Activated CD4-positive, CD25-positive, alpha-beta regulatory T cell treated with anti-CD3 and anti-CD28 coated beads, Interleukin-2, amount 50 U/mL, for 72 hours (primary cell): Measurements from ENCODE around the gene PEMT.

Source experiments
- DNase-seq: peaks from one replicate; pipeline ENCODE4 v3.0.0; 2021

PEMT gene

DNA sequence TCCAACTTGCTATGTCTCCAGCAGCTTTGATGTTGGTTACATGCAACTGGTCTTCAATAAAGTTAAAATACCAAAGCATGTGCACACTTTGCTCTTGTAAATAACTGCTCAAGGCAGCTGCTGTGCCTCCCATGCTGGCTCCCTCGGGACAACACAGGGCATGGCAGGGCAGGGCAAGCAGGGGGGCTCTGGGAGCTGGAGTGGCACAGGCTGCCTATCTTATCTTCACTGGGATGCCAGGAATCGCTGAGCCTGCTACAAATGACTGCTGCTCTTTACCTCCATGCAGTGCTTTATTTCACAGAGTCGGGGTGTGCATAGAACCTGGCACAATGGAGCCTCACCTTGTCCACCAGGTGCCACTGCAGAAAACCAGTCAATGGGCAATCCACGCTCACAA lies 21.8 kb downstream of the PEMT start:
- DNase-seq: no peak

DNA sequence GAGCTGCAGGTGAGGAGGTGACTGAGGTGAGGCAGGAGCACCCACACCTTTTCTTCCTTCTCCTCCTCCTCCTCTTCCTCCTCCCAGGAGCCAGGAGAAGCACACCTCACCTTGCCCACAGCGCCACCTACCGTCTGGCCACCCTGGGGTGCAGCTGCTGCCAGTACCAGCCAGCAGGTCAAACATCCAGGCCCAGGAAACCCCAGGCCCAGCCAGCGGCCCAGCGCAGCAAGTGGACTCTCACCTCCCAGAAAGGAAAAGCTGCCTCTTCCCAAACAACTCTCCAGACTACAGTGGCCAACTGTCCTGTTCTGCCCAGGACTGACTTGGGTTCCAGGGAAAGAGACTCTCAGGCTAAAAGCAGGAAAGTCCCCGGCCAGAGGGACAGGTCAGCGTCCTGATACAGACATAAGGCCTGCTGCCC lies 22.7 kb downstream of the PEMT start:
- DNase-seq: peak; percentile 75

DNA sequence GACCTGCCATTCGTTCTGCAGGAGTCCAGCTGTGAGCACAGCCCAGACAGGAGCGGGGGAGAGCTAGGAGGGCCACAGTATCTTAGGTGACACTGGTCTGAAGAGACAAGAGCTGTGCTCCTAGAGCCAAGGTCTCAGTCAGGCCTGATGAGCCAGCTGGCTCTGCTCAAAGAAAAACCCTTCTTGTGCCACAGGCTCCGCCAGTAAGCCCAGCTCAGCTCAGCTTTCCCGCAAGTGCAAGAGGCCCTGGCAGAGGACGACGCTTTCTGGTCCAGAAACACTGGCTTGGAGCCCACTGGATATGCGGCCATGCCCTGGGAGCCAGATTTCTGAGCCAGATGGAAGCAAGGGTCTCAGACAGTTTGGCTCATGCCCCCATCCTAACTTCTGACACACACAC lies 23.9 kb downstream of the PEMT start:
- DNase-seq: no peak

DNA sequence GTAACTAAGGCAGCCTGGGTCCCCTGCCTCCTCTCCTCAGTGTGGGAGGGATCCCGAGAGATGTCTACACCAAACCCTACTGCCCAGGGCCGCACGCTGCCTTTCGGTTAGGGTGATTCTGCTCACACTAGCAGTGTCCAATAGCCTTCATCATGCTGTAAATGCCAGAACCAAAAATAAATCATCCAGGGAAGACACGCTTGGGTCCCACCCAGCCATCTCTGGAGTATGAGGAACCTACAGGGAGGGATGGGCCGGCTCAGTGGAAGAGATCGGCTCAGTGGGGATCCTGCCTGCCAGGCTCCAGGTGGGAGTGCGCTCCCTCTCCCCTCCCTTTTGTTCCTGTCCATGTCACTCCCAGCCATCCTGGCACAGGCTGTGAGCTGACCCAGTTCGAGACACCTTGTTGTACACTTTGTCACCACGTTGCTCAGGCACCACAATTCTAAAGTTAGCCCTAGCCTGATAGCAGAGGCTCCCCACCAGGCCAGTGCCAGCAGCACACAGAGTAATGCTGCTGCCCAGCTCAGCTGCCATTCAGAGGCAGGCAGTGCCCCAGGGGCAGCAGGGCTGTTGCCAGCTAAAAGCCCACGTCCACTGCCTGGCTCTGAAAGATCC lies 24.5 kb downstream of the PEMT start:
- DNase-seq: no peak

DNA sequence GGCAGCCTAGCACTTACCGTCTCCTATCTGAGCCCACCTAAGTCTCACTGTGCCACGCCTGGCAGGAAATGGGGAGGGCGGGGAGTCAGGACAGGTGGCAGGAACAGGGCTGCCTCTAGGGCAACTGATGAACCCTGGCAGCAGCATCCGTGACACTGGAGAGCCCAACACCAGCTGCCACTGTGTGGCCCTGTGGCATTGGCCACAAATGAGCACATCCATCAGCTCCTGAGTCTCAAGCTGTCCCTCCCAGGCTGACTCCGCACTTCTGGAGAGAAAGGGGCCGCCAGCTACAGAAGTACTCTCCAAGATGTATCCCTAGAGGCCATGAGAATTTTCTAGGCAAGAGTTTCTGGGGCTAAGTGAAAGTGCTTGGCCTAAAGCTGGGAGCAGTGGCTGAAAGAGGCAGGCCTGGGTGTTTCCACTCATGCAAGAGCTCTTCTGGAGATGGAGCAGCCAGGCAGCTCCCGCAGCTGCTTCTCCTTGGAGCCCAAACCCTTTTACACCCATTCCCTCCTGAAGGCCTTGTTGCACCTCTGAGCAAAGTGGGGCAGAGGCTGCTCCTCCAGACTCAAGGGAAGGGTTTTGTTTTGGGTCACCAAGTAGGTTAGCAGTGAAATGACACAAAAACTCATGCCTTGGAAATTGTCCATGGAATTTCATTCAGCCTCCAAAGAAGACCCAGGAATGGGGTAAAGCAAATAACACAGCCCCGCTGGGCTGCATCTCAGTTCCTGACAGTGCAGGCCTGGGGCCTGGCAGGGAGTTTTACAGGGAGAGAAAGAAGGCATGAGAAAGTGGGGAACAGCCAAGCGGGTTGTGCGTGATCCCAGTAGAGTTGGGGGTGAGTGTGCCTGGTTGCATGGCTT lies 25.8 kb downstream of the PEMT start:
- no peak for DNase-seq

DNA sequence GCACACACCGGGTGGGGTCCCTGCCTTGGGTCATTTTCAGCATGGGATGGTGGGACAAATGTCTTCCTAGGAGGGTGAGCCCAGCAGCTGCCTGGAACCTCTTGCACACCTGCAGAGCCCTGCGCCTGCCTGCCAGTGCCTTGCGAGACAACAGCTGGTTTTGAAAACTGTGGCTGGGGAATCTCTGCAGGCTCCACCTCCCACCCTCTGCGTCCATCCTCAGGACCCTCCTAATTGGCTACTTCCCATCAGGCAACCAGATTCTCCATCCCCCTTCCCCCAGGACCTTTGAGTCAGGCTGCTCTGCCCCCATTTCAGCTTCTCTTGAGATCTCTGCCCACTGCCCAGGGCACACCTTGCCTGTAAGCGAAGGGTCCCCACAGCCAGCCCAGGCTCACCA lies 26.6 kb downstream of the PEMT start:
- no peak for DNase-seq

DNA sequence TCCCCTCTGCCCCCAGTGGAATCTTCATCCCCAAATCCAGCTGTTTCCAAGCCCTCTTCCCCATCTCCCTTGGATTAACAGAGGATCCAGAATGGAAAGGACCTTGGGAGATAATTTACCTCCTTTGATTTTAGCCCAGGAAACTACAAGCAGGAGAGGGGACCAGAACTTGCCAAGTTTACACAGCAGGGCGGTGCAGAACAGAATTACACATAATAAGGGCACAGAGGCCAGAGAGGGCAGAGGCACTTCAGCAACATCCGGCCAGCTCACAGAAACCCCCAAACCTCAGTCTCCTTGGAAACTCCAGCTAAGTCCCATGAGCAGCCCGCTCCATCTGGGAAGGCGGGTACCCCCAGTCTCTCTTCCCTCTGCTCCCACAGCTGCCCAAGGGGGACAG lies 27.2 kb downstream of the PEMT start:
- no peak for DNase-seq

DNA sequence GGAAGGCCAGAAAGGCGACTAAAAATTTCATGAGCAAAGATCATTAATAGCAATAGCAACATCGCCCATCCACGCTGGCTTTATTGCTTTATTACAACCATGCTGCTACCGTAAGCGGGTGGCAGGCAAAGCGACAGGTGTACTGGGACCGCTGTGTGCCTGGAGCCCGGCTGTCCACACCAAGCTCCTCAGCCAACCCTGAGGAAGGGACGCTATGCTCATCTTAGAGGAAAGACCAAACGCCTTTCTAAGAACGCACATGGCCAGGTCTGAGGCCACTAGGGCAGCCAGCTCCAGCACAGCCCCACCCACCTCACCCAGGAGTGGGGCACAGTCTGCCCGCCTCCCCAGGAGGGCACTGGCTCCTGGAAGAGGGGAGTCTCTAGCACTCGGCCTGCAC lies 28.0 kb downstream of the PEMT start:
- no peak for DNase-seq

DNA sequence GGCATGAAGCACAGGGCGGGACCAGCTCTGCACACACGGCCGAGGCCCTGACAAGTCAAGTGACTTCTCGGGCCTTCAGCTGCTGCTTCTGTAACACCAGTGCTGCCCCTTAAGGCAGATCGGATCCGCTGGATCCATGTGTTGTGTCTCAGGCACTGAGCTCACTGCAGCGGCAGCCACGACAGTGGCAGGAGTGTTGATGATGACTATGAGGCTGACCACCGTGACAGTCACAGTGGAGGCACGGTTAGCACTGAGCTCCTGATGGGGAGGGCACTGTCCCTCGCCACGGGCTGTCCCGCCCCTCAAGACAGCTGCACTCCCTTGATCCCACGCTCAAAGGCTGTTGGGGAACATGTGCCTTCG lies 29.4 kb downstream of the PEMT start:
- DNase-seq: no peak

DNA sequence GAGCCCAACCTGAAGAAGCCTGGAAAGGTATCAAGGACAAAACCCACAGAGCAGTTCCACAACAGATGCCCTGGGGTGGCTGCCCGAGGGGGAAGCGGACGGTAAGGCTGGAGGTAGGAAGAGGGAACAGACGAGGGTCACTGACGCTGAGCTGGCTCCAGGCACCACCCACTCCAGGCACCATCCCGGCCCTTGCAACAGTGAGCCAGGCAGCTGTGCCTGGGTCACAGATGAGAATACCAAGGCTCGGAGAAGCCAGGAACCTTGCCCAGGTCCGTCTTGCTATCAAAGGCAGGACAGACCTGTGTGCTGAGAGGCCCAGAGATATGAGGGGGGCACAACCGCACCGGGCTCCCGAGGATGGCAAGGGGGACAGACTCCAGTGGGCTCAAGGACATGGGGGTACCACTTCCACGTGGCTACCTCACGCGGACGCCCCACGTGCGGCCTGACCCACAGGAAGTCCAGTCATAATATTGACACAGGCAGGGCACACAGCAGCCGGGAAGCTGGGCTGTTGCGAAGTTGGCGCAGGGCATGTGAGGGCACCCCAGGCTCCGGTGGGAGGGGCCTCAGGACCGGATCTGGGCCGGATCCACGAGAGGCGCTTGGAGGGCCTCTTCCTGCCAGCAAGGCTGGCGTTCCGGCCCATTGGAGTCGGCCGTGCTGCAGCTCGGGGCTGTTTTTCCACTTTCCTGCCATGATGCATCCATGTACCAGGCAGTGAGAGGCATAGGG lies 29.9 kb downstream of the PEMT start:
- no peak for DNase-seq

DNA sequence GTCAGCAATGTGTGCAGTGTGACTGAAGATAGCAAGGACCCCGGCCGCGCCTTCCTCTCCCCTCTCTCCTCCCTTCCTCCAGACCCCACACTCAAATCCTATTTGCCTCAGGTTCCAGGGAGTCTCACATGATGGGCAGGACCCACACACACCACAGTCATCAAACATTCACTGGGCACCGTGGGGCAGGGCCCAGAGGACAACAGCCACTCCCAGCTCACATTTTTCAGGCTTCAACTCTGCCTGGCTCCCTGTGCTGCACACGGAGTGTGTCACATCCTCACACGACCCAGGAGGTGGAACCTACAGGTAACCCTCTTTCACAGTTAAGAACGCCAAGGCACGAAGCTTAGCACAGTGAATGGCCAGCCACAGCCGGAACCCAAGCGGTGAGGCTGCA lies 30.5 kb downstream of the PEMT start:
- no peak for DNase-seq

DNA sequence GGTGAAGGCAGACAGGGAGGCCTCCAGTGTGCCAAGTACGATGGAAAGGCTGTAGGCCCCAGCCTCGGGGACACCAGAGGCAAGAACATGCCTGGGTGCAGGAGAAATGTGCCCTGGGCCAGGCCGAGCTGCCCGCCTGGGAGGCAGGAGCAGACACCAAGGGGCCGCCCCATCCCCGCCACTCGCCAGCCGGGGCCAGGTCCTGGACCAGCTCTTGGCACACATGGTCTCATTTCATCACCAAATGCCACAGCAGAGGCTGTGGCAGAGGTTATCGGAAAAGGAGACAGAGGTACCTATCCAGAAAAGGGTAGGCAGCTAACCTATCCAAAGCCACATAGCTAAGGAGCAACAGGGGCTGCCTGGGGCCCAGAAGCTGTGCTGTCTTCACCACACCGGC lies 31.3 kb downstream of the PEMT start:
- DNase-seq: no peak

DNA sequence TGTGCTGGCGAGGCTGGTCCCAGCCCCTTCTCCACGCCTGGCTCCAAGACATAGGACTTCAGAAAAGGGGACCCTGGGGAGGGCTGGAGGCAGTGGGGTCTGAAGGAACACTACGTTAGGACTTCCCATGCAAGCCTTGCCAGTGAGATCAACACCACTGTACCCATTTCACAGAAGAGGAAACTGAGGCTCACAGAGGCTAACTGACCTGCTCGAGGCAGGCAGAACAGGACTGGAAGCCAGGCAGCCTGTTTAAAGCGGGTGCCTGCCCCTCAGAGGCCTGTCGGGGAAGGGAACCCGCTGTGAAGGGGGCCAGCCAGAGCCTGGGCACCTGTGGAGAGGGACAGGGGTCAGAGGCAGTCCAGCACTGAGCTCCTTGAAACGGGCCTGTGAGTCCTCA lies 32.3 kb downstream of the PEMT start:
- DNase-seq: no peak

DNA sequence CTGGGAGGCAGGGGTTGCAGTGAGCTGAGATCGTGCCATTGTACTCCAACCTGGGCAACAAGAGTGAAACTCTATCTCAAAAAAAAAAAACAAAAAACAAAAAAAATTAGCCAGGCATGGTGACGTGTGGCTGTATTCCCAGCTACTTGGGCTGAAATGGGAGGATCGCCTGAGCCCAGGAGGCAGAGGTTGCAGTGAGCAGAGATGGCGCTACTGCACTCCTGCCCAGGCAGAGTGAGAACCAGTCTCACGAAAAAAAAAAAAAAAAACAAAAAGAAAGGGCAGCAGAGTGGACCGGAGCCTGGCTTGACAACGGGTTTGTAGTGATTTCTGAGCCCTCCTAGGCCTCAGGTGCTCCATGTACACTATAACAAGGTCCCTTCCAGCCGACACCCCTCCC lies 33.1 kb downstream of the PEMT start:
- no peak for DNase-seq

DNA sequence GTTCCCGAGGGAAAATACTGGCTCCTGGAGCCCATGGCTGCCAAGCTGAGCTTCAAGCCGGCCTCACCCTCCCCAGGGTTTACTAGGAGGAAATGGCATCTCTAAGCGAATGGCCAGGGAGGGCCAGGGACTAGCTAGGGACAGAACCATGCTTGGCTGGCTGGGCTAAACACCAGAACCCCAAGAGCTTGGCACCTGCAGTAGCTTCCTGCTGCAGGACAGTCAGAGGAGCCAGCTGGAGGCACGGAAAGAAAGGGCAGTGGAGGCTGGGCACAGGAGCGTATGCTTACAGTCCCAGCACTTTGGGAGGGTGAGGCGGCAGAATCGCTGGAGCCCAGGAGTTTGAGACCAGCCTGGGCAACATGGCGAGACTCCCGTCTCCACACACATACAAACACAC lies 33.7 kb downstream of the PEMT start:
- DNase-seq: no peak

DNA sequence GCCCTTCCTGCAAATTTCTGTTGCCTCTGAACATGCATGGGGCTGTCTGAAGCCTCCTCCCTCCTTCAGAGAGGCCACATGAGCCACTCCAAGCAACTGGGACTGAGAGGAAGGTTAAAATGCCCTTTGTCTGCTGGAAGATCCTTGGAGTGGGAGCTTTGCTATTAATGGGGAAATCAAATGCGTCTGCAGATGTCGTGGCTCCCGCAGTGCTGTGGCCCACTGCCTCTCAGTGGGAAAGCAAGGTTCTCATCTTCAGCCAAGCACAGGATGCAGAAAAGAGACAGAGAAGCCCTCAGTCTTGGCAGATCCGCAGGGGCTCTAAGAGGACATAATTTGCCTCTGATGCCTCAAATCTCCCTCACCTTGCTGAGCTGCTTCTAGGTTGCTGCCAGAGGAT lies 34.8 kb downstream of the PEMT start:
- DNase-seq: no peak

DNA sequence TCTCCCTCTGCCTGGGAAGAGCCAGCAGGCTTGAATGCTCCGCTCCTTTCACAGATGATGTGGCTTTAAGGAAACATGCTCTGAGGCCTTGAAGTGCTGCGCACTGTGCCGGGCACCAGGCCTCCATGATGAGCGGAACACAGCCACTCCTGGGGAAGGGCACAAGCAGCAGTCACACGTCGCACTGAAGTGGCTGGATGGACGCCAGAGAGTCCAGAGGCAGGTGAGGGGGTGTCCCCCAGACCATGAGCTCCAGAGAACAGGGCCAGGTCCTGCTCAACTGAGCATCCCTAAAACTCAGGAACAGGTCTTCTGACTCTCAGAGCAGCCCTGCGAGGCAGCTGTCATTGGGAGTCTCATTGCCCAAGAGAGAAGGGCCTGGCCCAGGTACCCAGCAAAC lies 35.6 kb downstream of the PEMT start:
- no peak for DNase-seq

DNA sequence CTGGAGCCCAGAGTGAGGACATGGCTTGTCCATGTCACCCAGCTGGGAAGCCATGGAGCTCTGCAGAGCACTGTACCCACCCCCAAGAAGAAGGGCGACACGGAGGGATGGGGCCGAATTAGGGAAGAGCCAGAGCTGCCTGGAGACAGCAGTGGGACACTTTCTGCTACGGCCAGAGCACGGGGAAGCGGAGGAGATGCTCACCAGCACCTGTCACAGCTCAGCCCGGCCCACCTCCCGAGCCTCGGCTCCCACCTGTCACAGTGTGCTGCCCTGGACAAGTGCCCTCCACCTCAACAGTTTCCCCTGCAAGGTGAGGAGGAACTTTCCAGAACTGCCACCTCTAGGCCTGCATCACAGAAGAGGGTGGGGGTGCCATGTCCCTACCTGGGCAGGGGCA lies 36.4 kb downstream of the PEMT start:
- DNase-seq: no peak

DNA sequence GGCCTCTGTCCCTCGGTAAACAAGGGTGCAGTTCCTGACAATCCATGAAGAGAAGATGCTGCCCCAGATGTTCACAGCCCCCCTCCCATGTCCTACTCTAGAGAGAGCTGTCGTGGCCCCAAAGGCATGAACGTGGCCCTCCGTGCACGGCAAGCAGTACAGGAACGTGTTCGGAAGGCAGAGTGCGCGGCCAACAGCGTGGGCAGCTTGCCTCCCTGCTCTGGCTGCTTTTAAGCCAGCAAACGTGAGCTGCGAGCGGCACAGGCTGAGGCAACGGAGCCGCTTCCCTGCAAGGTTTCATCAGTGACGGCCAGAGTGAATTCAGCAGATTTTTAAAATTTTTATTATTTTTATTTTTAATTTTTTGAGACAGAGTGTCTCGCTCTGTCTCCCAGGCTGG lies 37.2 kb downstream of the PEMT start:
- no peak for DNase-seq

DNA sequence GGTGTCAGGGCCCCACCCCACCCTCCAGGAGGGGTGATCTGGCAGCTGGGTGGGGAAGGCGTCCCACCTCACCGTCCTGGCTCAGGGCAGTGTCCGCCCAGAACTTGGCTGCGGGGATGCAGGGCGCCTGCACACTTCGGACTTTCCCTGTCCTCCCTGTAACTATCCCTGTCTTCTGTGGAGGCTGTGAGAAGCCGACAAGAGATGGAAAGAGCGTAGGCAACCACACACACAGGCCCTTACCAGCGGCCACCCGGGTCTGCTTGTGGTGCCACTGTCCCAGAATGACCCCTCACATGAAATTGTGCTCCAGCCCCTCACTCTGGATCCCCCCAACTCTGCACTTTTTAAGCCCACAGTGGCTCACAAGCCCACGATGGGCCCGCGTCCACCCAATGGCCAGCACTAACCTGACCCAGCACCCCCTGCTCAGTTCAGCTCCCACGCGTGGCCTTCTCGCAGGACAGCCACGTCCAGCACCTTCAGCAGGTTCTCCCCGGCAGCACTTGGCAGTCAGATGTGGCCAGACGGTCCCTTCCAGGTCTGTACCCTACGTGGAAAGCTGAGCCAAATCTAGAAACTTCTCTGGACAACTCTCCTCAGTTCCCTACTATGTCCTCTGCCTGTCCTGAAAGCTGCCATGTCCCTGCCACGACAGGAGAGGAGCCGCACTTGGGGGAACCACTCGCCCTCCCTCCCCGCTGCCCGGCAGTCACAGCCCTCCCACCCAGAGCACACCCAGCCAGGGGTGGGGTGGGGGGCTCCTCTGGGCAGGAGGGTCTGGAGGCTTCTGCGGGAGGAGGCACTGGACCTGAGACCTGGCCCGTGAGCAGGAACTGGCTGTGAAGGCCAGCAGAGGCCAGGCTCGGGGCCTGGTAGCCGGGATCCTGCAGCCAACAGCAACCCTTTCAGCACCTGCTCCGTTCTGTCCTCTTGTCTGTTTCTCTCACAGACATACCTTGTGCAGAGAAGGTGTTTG lies 38.0 kb downstream of the PEMT start:
- DNase-seq: no peak

DNA sequence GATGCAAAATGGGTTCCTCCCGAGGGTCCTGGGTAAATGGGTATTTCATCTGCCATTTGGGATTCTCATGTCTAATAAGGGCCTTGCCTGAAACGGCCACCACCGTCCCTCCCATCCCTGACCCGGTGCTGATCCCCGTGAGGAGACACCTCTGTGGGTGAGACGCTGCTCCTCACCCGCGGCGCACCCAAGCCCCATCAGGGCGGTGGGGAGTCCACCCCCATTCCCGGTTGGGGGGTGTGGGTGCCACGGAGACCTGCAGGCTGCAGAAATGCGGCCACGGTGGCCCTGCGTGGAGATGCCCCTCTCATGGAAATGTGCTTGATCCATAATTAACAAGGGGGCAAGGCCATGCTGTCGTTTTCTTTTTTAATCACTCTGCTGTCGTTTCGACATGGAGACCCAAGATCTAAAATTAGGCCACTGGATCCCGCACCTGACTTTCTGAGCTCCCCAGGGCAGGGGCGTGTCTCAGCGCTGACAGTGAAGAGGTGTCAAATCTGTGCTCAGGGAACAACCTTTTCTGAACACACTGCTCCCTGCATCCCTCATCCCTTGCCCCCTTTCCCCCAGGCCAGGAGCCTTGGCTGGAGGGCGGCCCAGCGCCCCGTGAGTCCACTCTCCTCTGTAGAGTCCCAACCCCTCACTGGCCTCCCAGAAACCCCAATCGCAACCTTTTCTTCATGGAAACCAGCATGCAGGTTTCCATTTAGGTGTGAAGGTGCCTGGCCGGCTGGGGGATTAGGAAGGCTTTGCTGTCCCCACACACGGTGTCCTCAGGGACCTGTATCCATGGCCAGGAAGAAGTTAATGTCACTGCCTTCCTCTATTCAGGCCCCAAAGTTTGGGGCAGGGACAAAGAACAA lies 38.9 kb downstream of the PEMT start:
- DNase-seq: no peak

DNA sequence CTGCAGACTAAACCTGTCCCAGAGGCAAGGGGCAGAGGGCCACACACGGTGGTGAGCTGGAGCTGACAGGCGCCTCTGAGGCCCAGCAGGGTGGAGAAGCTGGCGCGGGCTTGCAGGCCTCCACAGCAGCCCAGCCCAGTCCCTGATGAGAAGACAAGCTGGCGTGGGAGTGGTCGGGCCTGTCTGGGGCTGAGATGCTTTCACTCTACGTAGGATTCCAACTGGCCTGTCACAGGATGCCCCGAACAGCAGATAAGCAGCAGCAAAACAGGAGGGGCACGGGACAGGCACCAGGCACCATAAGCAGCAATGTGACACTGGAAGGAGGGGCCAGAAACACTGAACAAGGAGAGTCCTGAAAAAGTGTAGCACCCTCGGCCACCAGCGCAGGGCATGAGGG lies 40.1 kb downstream of the PEMT start:
- no peak for DNase-seq
